Panc1 (cell line): Measurements from ENCODE around the gene SPRED2.

Experiments
- CTCF ChIP-seq: fragments of 450-650 bp; IDR thresholded peaks from 2 replicates; pipeline ENCODE4 v1.5.1; 2017; ENCODE audit warnings: mild to moderate bottlenecking
- POLR2AphosphoS5 ChIP-seq: IDR thresholded peaks from 2 replicates; pipeline ENCODE4 v1.6.1; 2012; ENCODE audit warnings: mild to moderate bottlenecking, low read depth, low read length, moderate library complexity
- REST ChIP-seq, 2 experiments: IDR thresholded peaks; 2 replicates each; pipeline ENCODE4 v1.6.1; 2011 to 2012; ENCODE audit warnings: low read depth in 2 of 2, control low read depth in 1 of 2, low read length in 1 of 2, mild to moderate bottlenecking in 1 of 2, moderate library complexity in 1 of 2; ENCODE audit not compliant: insufficient read depth in 1 of 2
- SIN3A ChIP-seq: IDR thresholded peaks from 2 replicates; pipeline ENCODE4 v1.6.1; 2012; ENCODE audit warnings: low read depth, mild to moderate bottlenecking, low read length, moderate library complexity, borderline replicate concordance; ENCODE audit not compliant: insufficient read depth
- TCF7L2 ChIP-seq: IDR thresholded peaks from 2 replicates; pipeline ENCODE4 v1.6.1; 2011; ENCODE audit warnings: mild to moderate bottlenecking, low read depth, low read length, inconsistent platforms

- TF ChIP-seq TCF7L2 (no peak), CTCF (no peak), REST (IDR thresholded peaks at IDR 0.05; ENCODE audit: insufficient read depth in 1 of 2, low read depth in 2 of 2, low read length in 1 of 2) (no peak), SIN3A (no peak), POLR2AphosphoS5 (no peak)
These were observed 54.7 kb downstream of the SPRED2 start for GRCh38 chr2:65377556-65378192.
